ENCODE data around the gene OVCA2. TPM values are rescaled to one million over a fixed set of nuclear protein-coding genes. Genes with fewer than 3 reads are reported as not detected.

OVCA2 gene
- total RNA-seq (49.2 and 56.4 TPM in 2 replicates), polyA plus RNA-seq (72.5 and 72.7 TPM in 2 replicates)

GRCh38 chr17:2041561-2042389, at the start of gene OVCA2:
TSS of gene OVCA2 (plus strand) at chr17:2042022. CDS start at chr17:2042048, 26 bp downstream.
- Histone ChIP-seq H3K4me1 (ENCODE audit: insufficient read depth) (peaks cover 8% of the 10 kb centered on the region), H3K36me3 (replicated peaks; ENCODE audit: insufficient read depth, low read depth) (no peaks in the 10 kb centered on the region), H3K9me2 (replicated peaks; ENCODE audit: insufficient read depth) (no peaks in the 10 kb centered on the region), H3K79me2 (peaks cover 27% of the 10 kb centered on the region), H3K27ac (peak within 1 kb of the TSS; percentile 93), H4K20me1 (ENCODE audit: insufficient read depth, poor library complexity, severe bottlenecking) (no peaks in the 10 kb centered on the region), H2AFZ (peak within 1 kb of the TSS; percentile 76), H3K4me2 (peak within 1 kb of the TSS; percentile 93), H3K4me3 (peak within 1 kb of the TSS; percentile 74), H3K9me3 (ENCODE audit: low read depth) (no peaks in the 10 kb centered on the region), H3K27me3 (no peaks in the 10 kb centered on the region)
- TF ChIP-seq, protein P1, sequence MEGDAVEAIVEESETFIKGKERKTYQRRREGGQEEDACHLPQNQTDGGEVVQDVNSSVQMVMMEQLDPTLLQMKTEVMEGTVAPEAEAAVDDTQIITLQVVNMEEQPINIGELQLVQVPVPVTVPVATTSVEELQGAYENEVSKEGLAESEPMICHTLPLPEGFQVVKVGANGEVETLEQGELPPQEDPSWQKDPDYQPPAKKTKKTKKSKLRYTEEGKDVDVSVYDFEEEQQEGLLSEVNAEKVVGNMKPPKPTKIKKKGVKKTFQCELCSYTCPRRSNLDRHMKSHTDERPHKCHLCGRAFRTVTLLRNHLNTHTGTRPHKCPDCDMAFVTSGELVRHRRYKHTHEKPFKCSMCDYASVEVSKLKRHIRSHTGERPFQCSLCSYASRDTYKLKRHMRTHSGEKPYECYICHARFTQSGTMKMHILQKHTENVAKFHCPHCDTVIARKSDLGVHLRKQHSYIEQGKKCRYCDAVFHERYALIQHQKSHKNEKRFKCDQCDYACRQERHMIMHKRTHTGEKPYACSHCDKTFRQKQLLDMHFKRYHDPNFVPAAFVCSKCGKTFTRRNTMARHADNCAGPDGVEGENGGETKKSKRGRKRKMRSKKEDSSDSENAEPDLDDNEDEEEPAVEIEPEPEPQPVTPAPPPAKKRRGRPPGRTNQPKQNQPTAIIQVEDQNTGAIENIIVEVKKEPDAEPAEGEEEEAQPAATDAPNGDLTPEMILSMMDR (IDR thresholded peaks at IDR 0.05; ENCODE audit: poor library complexity): peak; percentile 38
- TF ChIP-seq EZH2 (IDR thresholded peaks at IDR 0.05; ENCODE audit: borderline replicate concordance): no peak
- TF ChIP-seq EZH2phosphoT487 (IDR thresholded peaks at IDR 0.05; ENCODE audit: low read depth, severe bottlenecking, unreplicated experiment): no peak
- DNase-seq (ENCODE audit: low spot score): peak; percentile 98
- 3% methylated on average over 56 of the region's 93 CpGs for WGBS (ENCODE audit: low lambda C conversion rate, missing lambda C conversion rate)

DNA sequence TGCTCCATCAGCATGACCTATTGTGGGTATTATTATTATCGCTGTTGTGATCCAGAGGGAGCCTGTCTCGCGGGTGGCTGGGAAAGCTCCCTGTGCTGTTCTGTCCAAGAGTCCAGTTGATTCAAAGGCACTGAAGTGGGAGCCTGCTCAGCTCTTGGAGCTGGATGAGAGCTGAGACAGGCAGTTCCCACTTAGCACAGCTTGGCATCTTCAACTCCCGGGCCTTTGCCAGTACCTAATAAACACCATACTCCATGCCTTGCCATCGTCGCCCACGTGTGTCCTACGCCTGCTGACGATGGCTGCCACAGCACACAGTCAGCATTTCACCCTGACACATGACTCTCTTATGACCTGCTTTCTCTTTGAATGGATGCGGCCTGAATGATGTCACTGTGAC, 49.3 kb upstream of the OVCA2 start:
- no peaks in the 10 kb centered on the region for H3K79me2 ChIP-seq
- no peak overlapping the region for H2AFZ ChIP-seq
- no peak overlapping the region for H3K4me3 ChIP-seq
- no peaks in the 10 kb centered on the region for H3K36me3 ChIP-seq (replicated peaks; ENCODE audit: insufficient read depth, low read depth)
- WGBS (ENCODE audit: low lambda C conversion rate, missing lambda C conversion rate): 90% methylated on average over 10 of the region's 10 CpGs
- no peak overlapping the region for H3K27ac ChIP-seq
- H3K4me1 ChIP-seq (ENCODE audit: insufficient read depth): peaks cover 22% of the 10 kb centered on the region
- DNase-seq (ENCODE audit: low spot score): no peak
- no peaks in the 10 kb centered on the region for H3K9me2 ChIP-seq (replicated peaks; ENCODE audit: insufficient read depth)
- H3K4me2 ChIP-seq: no peak overlapping the region
- no peaks in the 10 kb centered on the region for H4K20me1 ChIP-seq (ENCODE audit: insufficient read depth, poor library complexity, severe bottlenecking)
- H3K27me3 ChIP-seq: no peaks in the 10 kb centered on the region
- no peak for TF ChIP-seq EZH2 (IDR thresholded peaks at IDR 0.05; ENCODE audit: borderline replicate concordance)
- no peak for TF ChIP-seq EZH2phosphoT487 (IDR thresholded peaks at IDR 0.05; ENCODE audit: low read depth, severe bottlenecking, unreplicated experiment)
- TF ChIP-seq, protein P1 (IDR thresholded peaks at IDR 0.05; ENCODE audit: poor library complexity): no peak
- H3K9me3 ChIP-seq (ENCODE audit: low read depth): no peaks in the 10 kb centered on the region

GRCh38 chr17:1994707-1995106, 47.1 kb upstream of the OVCA2 start:
- no peak for DNase-seq (ENCODE audit: low spot score)
- H3K4me3 ChIP-seq: no peak overlapping the region
- H3K9me2 ChIP-seq (replicated peaks; ENCODE audit: insufficient read depth): no peaks in the 10 kb centered on the region
- H3K36me3 ChIP-seq (replicated peaks; ENCODE audit: insufficient read depth, low read depth): no peaks in the 10 kb centered on the region
- peaks cover 41% of the 10 kb centered on the region for H3K4me1 ChIP-seq (ENCODE audit: insufficient read depth)
- no peaks in the 10 kb centered on the region for H3K9me3 ChIP-seq (ENCODE audit: low read depth)
- H3K79me2 ChIP-seq: no peaks in the 10 kb centered on the region
- peak overlapping the region; percentile 40 for H3K27ac ChIP-seq
- no peak overlapping the region for H3K4me2 ChIP-seq
- 93% methylated on average over 4 of the region's 4 CpGs for WGBS (ENCODE audit: low lambda C conversion rate, missing lambda C conversion rate)
- TF ChIP-seq, protein P1 (IDR thresholded peaks at IDR 0.05; ENCODE audit: poor library complexity): no peak
- TF ChIP-seq EZH2phosphoT487 (IDR thresholded peaks at IDR 0.05; ENCODE audit: low read depth, severe bottlenecking, unreplicated experiment): no peak
- H3K27me3 ChIP-seq: no peaks in the 10 kb centered on the region
- H2AFZ ChIP-seq: no peak overlapping the region
- H4K20me1 ChIP-seq (ENCODE audit: insufficient read depth, poor library complexity, severe bottlenecking): no peaks in the 10 kb centered on the region

Data from hepatocyte (in vitro differentiated cells).